Measurements from ENCODE around the gene DNAJB13.

Gene DNAJB13

DNA sequence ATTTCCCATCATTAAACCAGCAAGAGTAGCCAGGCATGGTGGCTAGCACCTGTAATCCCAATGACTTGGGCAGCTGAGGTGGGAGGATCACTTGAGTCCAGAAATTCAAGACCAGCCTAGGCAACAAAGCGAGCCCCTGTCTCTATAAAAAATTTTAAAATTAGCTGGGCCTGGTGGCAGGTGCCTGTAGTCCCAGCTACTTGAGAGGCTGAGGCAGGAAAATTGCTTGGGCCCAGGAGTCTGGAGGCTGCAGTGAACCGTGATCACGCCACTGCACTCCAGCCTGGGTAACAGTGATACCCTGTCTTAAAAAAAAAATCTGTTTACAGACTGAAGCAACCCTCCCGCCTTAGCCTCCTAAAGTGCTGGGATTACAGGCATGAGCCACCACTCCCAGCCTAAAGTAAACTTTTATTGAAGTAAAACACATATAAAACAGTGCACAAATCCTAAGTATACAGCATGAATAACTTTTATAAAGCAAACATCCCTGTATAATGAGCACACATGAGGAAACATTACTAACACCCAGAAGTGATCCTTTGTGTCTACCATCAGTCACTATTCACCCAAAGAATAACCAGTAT is 45.4 kb downstream of the DNAJB13 start:
- no peaks in the 10 kb centered on the region for H3K9me3 ChIP-seq (ENCODE audit: low read length)

GRCh38 chr11:73997120-73997770 is 46.4 kb downstream of the DNAJB13 start:
- Histone ChIP-seq H3K36me3 (ENCODE audit: insufficient read depth, low read length) (no peaks in the 10 kb centered on the region), H3K9me3 (ENCODE audit: low read length) (no peaks in the 10 kb centered on the region), H4K20me1 (ENCODE audit: insufficient read depth, low read length) (no peaks in the 10 kb centered on the region), H3K27ac (ENCODE audit: low read depth, low read length, poor library complexity, severe bottlenecking) (peak overlapping the region; percentile 98), H3K79me2 (ENCODE audit: insufficient read depth, low read length) (no peaks in the 10 kb centered on the region), H3K27me3 (ENCODE audit: insufficient read depth, low read length) (no peaks in the 10 kb centered on the region), H3K4me2 (ENCODE audit: low read length) (peak overlapping the region; percentile 51), H3K4me1 (ENCODE audit: insufficient read depth, low read length, severe bottlenecking) (peaks cover 79% of the 10 kb centered on the region), H3K9me2 (ENCODE audit: low read depth, low read length) (no peaks in the 10 kb centered on the region), H2AFZ (ENCODE audit: low read length) (no peak overlapping the region), H3K9ac (ENCODE audit: low read length) (no peak overlapping the region; the same call in 1 of the 2 replicates), H3K4me3 (ENCODE audit: low read depth, low read length, poor library complexity, severe bottlenecking) (peak overlapping the region; percentile 21), H3F3A (ENCODE audit: insufficient read depth, low read length) (peaks cover 23% of the 10 kb centered on the region)
- TF ChIP-seq, protein P1, sequence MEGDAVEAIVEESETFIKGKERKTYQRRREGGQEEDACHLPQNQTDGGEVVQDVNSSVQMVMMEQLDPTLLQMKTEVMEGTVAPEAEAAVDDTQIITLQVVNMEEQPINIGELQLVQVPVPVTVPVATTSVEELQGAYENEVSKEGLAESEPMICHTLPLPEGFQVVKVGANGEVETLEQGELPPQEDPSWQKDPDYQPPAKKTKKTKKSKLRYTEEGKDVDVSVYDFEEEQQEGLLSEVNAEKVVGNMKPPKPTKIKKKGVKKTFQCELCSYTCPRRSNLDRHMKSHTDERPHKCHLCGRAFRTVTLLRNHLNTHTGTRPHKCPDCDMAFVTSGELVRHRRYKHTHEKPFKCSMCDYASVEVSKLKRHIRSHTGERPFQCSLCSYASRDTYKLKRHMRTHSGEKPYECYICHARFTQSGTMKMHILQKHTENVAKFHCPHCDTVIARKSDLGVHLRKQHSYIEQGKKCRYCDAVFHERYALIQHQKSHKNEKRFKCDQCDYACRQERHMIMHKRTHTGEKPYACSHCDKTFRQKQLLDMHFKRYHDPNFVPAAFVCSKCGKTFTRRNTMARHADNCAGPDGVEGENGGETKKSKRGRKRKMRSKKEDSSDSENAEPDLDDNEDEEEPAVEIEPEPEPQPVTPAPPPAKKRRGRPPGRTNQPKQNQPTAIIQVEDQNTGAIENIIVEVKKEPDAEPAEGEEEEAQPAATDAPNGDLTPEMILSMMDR (IDR thresholded peaks at IDR 0.05; ENCODE audit: low read length), result peak; percentile 31; the same call in 1 of the 2 replicates
- TF ChIP-seq EZH2 (IDR thresholded peaks at IDR 0.05; ENCODE audit: borderline replicate concordance, low read length), result no peak

More for the DNA sequence above, 45.4 kb downstream of the DNAJB13 start:
- Histone ChIP-seq H3K4me2 (ENCODE audit: low read length) (peak overlapping the region; percentile 51), H3F3A (ENCODE audit: insufficient read depth, low read length) (peaks cover 27% of the 10 kb centered on the region), H3K4me1 (ENCODE audit: insufficient read depth, low read length, severe bottlenecking) (peaks cover 89% of the 10 kb centered on the region), H3K9me2 (ENCODE audit: low read depth, low read length) (no peaks in the 10 kb centered on the region), H3K36me3 (ENCODE audit: insufficient read depth, low read length) (no peaks in the 10 kb centered on the region), H3K27ac (ENCODE audit: low read depth, low read length, poor library complexity, severe bottlenecking) (peak overlapping the region; percentile 98), H3K4me3 (ENCODE audit: low read depth, low read length, poor library complexity, severe bottlenecking) (no peak overlapping the region), H3K79me2 (ENCODE audit: insufficient read depth, low read length) (no peaks in the 10 kb centered on the region), H2AFZ (ENCODE audit: low read length) (no peak overlapping the region), H4K20me1 (ENCODE audit: insufficient read depth, low read length) (no peaks in the 10 kb centered on the region), H3K27me3 (ENCODE audit: insufficient read depth, low read length) (no peaks in the 10 kb centered on the region), H3K9ac (ENCODE audit: low read length) (peak overlapping the region; percentile 39; the same call in 1 of the 2 replicates)
- TF ChIP-seq, protein P1 (IDR thresholded peaks at IDR 0.05; ENCODE audit: low read length), result no peak
- no peak for TF ChIP-seq EZH2 (IDR thresholded peaks at IDR 0.05; ENCODE audit: borderline replicate concordance, low read length)

DNA sequence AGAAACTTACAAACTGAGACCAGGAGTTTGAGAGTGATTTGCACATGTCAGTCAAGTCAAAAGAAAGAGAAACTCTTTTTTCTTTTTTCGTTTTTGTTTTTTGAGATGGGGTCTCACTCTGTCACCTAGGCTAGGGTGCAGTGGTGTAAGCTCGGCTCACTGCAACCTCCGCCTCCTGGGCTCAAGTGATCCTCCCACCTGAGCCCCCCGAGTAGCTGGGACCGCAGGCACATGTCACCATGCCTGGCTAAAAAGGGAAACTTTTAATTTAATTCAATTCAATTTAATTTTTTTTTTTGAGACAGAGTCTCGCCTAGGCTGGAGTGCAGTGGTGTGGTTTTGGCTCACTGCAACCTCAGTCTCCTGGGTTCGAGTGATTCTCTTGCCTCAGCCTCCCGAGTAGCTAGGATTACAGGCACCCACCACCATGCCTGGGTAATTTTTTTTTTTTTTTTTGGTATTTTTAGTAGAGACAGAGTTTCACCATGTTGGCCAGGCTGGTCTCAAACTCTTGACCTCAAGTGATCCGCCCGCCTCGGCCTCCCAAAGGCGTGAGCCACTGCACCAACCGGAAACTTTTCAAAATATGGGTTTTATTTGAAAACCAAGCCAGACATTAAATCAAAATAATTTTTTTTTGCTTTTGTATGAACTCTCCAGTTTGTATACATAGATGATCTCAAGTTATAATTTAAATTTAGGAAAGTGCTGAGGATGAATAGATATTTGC is 48.2 kb downstream of the DNAJB13 start:
- Histone ChIP-seq H2AFZ (ENCODE audit: low read length) (no peak overlapping the region), H3K79me2 (ENCODE audit: insufficient read depth, low read length) (no peaks in the 10 kb centered on the region)

More for the DNA sequence above, 48.2 kb downstream of the DNAJB13 start:
- H3K27me3 ChIP-seq (ENCODE audit: insufficient read depth, low read length), result no peaks in the 10 kb centered on the region
- TF ChIP-seq EZH2 (IDR thresholded peaks at IDR 0.05; ENCODE audit: borderline replicate concordance, low read length), result no peak
- TF ChIP-seq, protein P1 (IDR thresholded peaks at IDR 0.05; ENCODE audit: low read length), result no peak
- H3K4me3 ChIP-seq (ENCODE audit: low read depth, low read length, poor library complexity, severe bottlenecking), result no peak overlapping the region
- no peak overlapping the region for H3K9ac ChIP-seq (ENCODE audit: low read length)
- peak overlapping the region; percentile 98 for H3K27ac ChIP-seq (ENCODE audit: low read depth, low read length, poor library complexity, severe bottlenecking)
- H4K20me1 ChIP-seq (ENCODE audit: insufficient read depth, low read length), result no peaks in the 10 kb centered on the region
- no peaks in the 10 kb centered on the region for H3K9me3 ChIP-seq (ENCODE audit: low read length)
- H3K9me2 ChIP-seq (ENCODE audit: low read depth, low read length), result no peaks in the 10 kb centered on the region
- H3K4me2 ChIP-seq (ENCODE audit: low read length), result no peak overlapping the region
- H3F3A ChIP-seq (ENCODE audit: insufficient read depth, low read length), result peaks cover 23% of the 10 kb centered on the region
- H3K4me1 ChIP-seq (ENCODE audit: insufficient read depth, low read length, severe bottlenecking), result peaks cover 62% of the 10 kb centered on the region
- no peaks in the 10 kb centered on the region for H3K36me3 ChIP-seq (ENCODE audit: insufficient read depth, low read length)
